Measurements from ENCODE around the gene PCMTD2. TPM values are rescaled to one million over a fixed set of nuclear protein-coding genes. Genes with fewer than 3 reads are reported as not detected.

The PCMTD2 gene
- polyA plus RNA-seq, 3 donors, result 26.5 to 49.1 (median 27.6) TPM

GRCh38 chr20:64242797-64243475 is 12.6 kb upstream of the PCMTD2 start:
- Histone ChIP-seq H3K79me2 (ENCODE audit: insufficient read depth, low read length) (no peaks in the 10 kb centered on the region), H3K9ac (ENCODE audit: insufficient read depth, low read length, poor library complexity, severe bottlenecking) (no peak overlapping the region), H3K36me3 (replicated peaks in 1 of 2; ENCODE audit: control insufficient read depth in 1 of 2, insufficient read depth in 2 of 2, low read length in 2 of 2) (no peaks in the 10 kb centered on the region), H4K20me1 (ENCODE audit: insufficient read depth, low read length) (no peaks in the 10 kb centered on the region), H2AFZ (ENCODE audit: insufficient read depth, low read depth, low read length, poor library complexity, severe bottlenecking) (no peak overlapping the region), H3K4me1 (ENCODE audit: control insufficient read depth in 1 of 2, insufficient read depth in 2 of 2, low read length in 2 of 2) (no peaks in the 10 kb centered on the region), H3K4me2 (replicated peaks; ENCODE audit: extremely low read depth, low read length, poor library complexity, severe bottlenecking) (no peak overlapping the region), H3K27ac (ENCODE audit: low read depth in 1 of 2, low read length in 2 of 2) (no peak overlapping the region), H3K27me3 (ENCODE audit: control insufficient read depth in 2 of 2, insufficient read depth in 2 of 2, low read length in 2 of 2) (no peaks in the 10 kb centered on the region), H3K9me3 (replicated peaks in 1 of 2; ENCODE audit: control insufficient read depth in 1 of 2, insufficient read depth in 1 of 2, low read length in 2 of 2) (no peaks in the 10 kb centered on the region), H3K4me3 (replicated peaks in 1 of 3; ENCODE audit: low read depth in 2 of 3, low read length in 3 of 3) (no peak overlapping the region)
- intact Hi-C loops (cut with micrococcal nuclease), result no loop called here
- no peak for TF ChIP-seq CTCF (IDR thresholded peaks at IDR 0.05)
- Mint-ChIP-seq H3K4me1 (peaks cover 5% of the 10 kb centered on the region), H3K36me3 (no peaks in the 10 kb centered on the region), H3K27me3 (ENCODE audit: low read depth in 3 of 3) (peaks cover 12 to 18% (median 12%) of the 10 kb centered on the region in 3 donors), H3K9me3 (no peaks in the 10 kb centered on the region), H3K27ac (no peak overlapping the region), H3K4me3 (no peak overlapping the region)
- WGBS (ENCODE audit: insufficient coverage), result 90% methylated on average over 3 of the region's 4 CpGs
- DNase-seq, result no peak

- H3K27me3 ChIP-seq (ENCODE audit: control insufficient read depth in 2 of 2, insufficient read depth in 2 of 2, low read length in 2 of 2), result no peaks in the 10 kb centered on the region
- intact Hi-C loops (cut with micrococcal nuclease), result no loop called here
- no peaks in the 10 kb centered on the region for H3K79me2 ChIP-seq (ENCODE audit: insufficient read depth, low read length)
- 88% methylated on average over 2 of the region's 2 CpGs for WGBS (ENCODE audit: insufficient coverage)
- H3K9me3 ChIP-seq (replicated peaks in 1 of 2; ENCODE audit: control insufficient read depth in 1 of 2, insufficient read depth in 1 of 2, low read length in 2 of 2), result no peaks in the 10 kb centered on the region
- H3K4me2 ChIP-seq (replicated peaks; ENCODE audit: extremely low read depth, low read length, poor library complexity, severe bottlenecking), result no peak overlapping the region
- TF ChIP-seq CTCF (IDR thresholded peaks at IDR 0.05), result no peak
- no peaks in the 10 kb centered on the region for H3K36me3 ChIP-seq (replicated peaks in 1 of 2; ENCODE audit: control insufficient read depth in 1 of 2, insufficient read depth in 2 of 2, low read length in 2 of 2)
- Mint-ChIP-seq H3K4me3 (no peak overlapping the region), H3K4me1 (peaks cover 5% of the 10 kb centered on the region), H3K27ac (no peak overlapping the region), H3K9me3 (no peaks in the 10 kb centered on the region), H3K27me3 (ENCODE audit: low read depth in 3 of 3) (peaks cover 12 to 21% (median 20%) of the 10 kb centered on the region in 3 donors), H3K36me3 (no peaks in the 10 kb centered on the region)
- DNase-seq, result no peak
- no peaks in the 10 kb centered on the region for H4K20me1 ChIP-seq (ENCODE audit: insufficient read depth, low read length)
- H3K27ac ChIP-seq (ENCODE audit: low read depth in 1 of 2, low read length in 2 of 2), result no peak overlapping the region
- no peak overlapping the region for H3K4me3 ChIP-seq (replicated peaks in 1 of 3; ENCODE audit: low read depth in 2 of 3, low read length in 3 of 3)
- no peaks in the 10 kb centered on the region for H3K4me1 ChIP-seq (ENCODE audit: control insufficient read depth in 1 of 2, insufficient read depth in 2 of 2, low read length in 2 of 2)
- H3K9ac ChIP-seq (ENCODE audit: insufficient read depth, low read length, poor library complexity, severe bottlenecking), result no peak overlapping the region
- no peak overlapping the region for H2AFZ ChIP-seq (ENCODE audit: insufficient read depth, low read depth, low read length, poor library complexity, severe bottlenecking)
These were observed 11.2 kb upstream of the PCMTD2 start for GRCh38 chr20:64244281-64244805.
